SIG-M5 treated with dmso at 0.1 percent for 504 hours (cell line): ENCODE measurements around the gene PDSS2.
"Not testable (repeated sequence)": the region's sequence is repeated elsewhere in the genome, so short reads cannot be mapped to it uniquely, and the experiment has no call there.

Source experiments
- DNase-seq: peaks from one replicate; lab custom pipeline; 2025; ENCODE audit not compliant: unreplicated experiment; lab: John Stamatoyannopoulos, UW

PDSS2 gene

GRCh38 chr6:107125771-107126170, 333.6 kb downstream of the PDSS2 start:
- no peak for DNase-seq

- DNase-seq, result no peak
These were observed 334.4 kb downstream of the PDSS2 start for GRCh38 chr6:107124934-107125348.

- DNase-seq, result no peak
These were observed 335.9 kb downstream of the PDSS2 start for GRCh38 chr6:107123501-107123900.

- no peak for DNase-seq
These were observed 336.6 kb downstream of the PDSS2 start for GRCh38 chr6:107122748-107123147.

- no peak for DNase-seq
These were observed 337.3 kb downstream of the PDSS2 start for GRCh38 chr6:107121964-107122495.

- DNase-seq, result no peak
These were observed 338.1 kb downstream of the PDSS2 start for GRCh38 chr6:107121266-107121665.

- no peak for DNase-seq
These were observed 339.0 kb downstream of the PDSS2 start for GRCh38 chr6:107120404-107120803.

GRCh38 chr6:107118976-107119375, 340.4 kb downstream of the PDSS2 start:
- no peak for DNase-seq

- not testable (repeated sequence) for DNase-seq
These were observed 340.8 kb downstream of the PDSS2 start for GRCh38 chr6:107118540-107118939.

GRCh38 chr6:107116931-107117330, 342.4 kb downstream of the PDSS2 start:
- DNase-seq, result no peak

- DNase-seq, result peak; percentile 76
These were observed 343.0 kb downstream of the PDSS2 start for GRCh38 chr6:107116328-107116892.

GRCh38 chr6:107115695-107116327, 343.6 kb downstream of the PDSS2 start:
- DNase-seq, result peak; percentile 35

GRCh38 chr6:107114926-107115694, 344.3 kb downstream of the PDSS2 start, which contains the start of gene BEND3:
Gene BEND3, minus strand, starts transcription at chr6:107115515. Its CDS starts 16,230 bp downstream, at chr6:107099285.
- no peak for DNase-seq

- DNase-seq, result peak; percentile 71
These were observed 345.0 kb downstream of the PDSS2 start for GRCh38 chr6:107114213-107114925.

GRCh38 chr6:107110200-107110599, 349.2 kb downstream of the PDSS2 start:
- DNase-seq, result peak; percentile 91

- no peak for DNase-seq
These were observed 351.0 kb downstream of the PDSS2 start for GRCh38 chr6:107108201-107108890.

GRCh38 chr6:107107791-107108190, 351.6 kb downstream of the PDSS2 start:
- DNase-seq, result no peak

- DNase-seq, result no peak
These were observed 353.2 kb downstream of the PDSS2 start for GRCh38 chr6:107106165-107106564.

- DNase-seq, result no peak
These were observed 353.8 kb downstream of the PDSS2 start for GRCh38 chr6:107105511-107106116.

- DNase-seq, result no peak
These were observed 356.3 kb downstream of the PDSS2 start for GRCh38 chr6:107103082-107103481.
